GM23338 (cell line): ENCODE data around the gene TBCE. TPM values are rescaled to one million over a fixed set of nuclear protein-coding genes. Genes with fewer than 3 reads are reported as not detected.

ENCODE experiments used
- ATAC-seq: fragments of 200-7000 bp; cut with Tn5 transposase; 3 replicates; pipeline ENCODE4 v1.9.1; 2020
- DNase-seq: peaks from one replicate; pipeline ENCODE4 v3.0.0-alpha.2; 2015; ENCODE audit warnings: low spot score
- H2AFZ ChIP-seq: fragments of 200-600 bp; sonication (generic); 2 replicates; pipeline ENCODE4 v1.8.0; 2016; ENCODE audit warnings: antibody characterized with exemption, mild to moderate bottlenecking, moderate library complexity
- H3F3A ChIP-seq: fragments of 200-600 bp; sonication (generic); replicated peaks from 2 replicates; pipeline ENCODE4 v1.8.0; 2017; ENCODE audit warnings: antibody characterized with exemption, mixed run types, low read depth
- H3K27ac ChIP-seq: fragments of 200-600 bp; sonication (generic); 2 replicates; pipeline ENCODE4 v1.6.1; 2016; ENCODE audit warnings: low read depth
- H3K27me3 ChIP-seq: fragments of 200-600 bp; sonication (generic); 2 replicates; pipeline ENCODE4 v1.8.0; 2016; ENCODE audit warnings: mild to moderate bottlenecking, mixed run types, moderate library complexity; ENCODE audit not compliant: insufficient read depth
- H3K36me3 ChIP-seq: fragments of 200-600 bp; sonication (generic); 2 replicates; pipeline ENCODE4 v1.8.0; 2016; ENCODE audit warnings: mild to moderate bottlenecking; ENCODE audit not compliant: insufficient read depth
- H3K4me1 ChIP-seq: fragments of 200-600 bp; sonication (generic); 2 replicates; pipeline ENCODE4 v1.8.0; 2016; ENCODE audit warnings: mild to moderate bottlenecking, moderate library complexity; ENCODE audit not compliant: insufficient read depth
- H3K4me2 ChIP-seq: fragments of 200-600 bp; sonication (generic); 2 replicates; pipeline ENCODE4 v1.7.1; 2017; ENCODE audit warnings: mixed run types
- H3K4me3 ChIP-seq: fragments of 200-600 bp; sonication (generic); 2 replicates; pipeline ENCODE4 v1.6.1; 2016; ENCODE audit warnings: mixed run types
- H3K79me2 ChIP-seq: fragments of 200-600 bp; sonication (generic); replicated peaks from 2 replicates; pipeline ENCODE4 v1.8.0; 2017; ENCODE audit warnings: mild to moderate bottlenecking; ENCODE audit not compliant: insufficient read depth
- H3K9me2 ChIP-seq: fragments of 200-600 bp; sonication (generic); 2 replicates; pipeline ENCODE4 v1.8.0; 2017; ENCODE audit not compliant: insufficient read depth
- H4K20me1 ChIP-seq: fragments of 200-600 bp; sonication (generic); replicated peaks from 2 replicates; pipeline ENCODE4 v1.8.0; 2017; ENCODE audit warnings: mild to moderate bottlenecking; ENCODE audit not compliant: insufficient read depth
- H3K27ac Mint-ChIP-seq: 2 replicates; pipeline ENCODE4 v1.8.0; 2020; ENCODE audit warnings: inconsistent platforms, mild to moderate bottlenecking, moderate library complexity, mixed read lengths
- H3K27me3 Mint-ChIP-seq: 3 replicates; pipeline ENCODE4 v1.8.0; 2022; ENCODE audit warnings: low read depth, mild to moderate bottlenecking, moderate library complexity, mixed read lengths, inconsistent platforms; ENCODE audit not compliant: insufficient read depth, poor library complexity
- H3K36me3 Mint-ChIP-seq: 3 replicates; pipeline ENCODE4 v1.8.0; 2021; ENCODE audit warnings: low read depth, mild to moderate bottlenecking, inconsistent platforms, moderate library complexity, mixed read lengths
- H3K4me1 Mint-ChIP-seq: 3 replicates; pipeline ENCODE4 v1.8.0; 2020; ENCODE audit warnings: mild to moderate bottlenecking, inconsistent platforms, mixed read lengths
- H3K4me3 Mint-ChIP-seq: 3 replicates; pipeline ENCODE4 v1.8.0; 2021; ENCODE audit warnings: moderate library complexity, mild to moderate bottlenecking, inconsistent platforms, mixed read lengths
- H3K9me3 Mint-ChIP-seq: 3 replicates; pipeline ENCODE4 v1.8.0; 2020; ENCODE audit warnings: moderate library complexity, mild to moderate bottlenecking, inconsistent platforms, mixed read lengths
- CREB1 ChIP-seq: fragments of 250-450 bp; sonication (Bioruptor Pico); IDR thresholded peaks from 2 replicates; pipeline ENCODE4 v1.5.0; 2020; ENCODE audit warnings: low read depth, mild to moderate bottlenecking, moderate library complexity
- EZH2 ChIP-seq: fragments of 200-600 bp; sonication (generic); IDR thresholded peaks from one replicate; pipeline ENCODE4 v1.8.0; 2017; ENCODE audit warnings: antibody characterized with exemption, mild to moderate bottlenecking, low read depth; ENCODE audit not compliant: unreplicated experiment
- EZH2phosphoT487 ChIP-seq: fragments of 200-600 bp; sonication (generic); IDR thresholded peaks from one replicate; pipeline ENCODE4 v1.8.1; 2018; ENCODE audit warnings: antibody characterized with exemption; ENCODE audit not compliant: unreplicated experiment
- JUNB ChIP-seq: IDR thresholded peaks from one replicate; pipeline ENCODE4 v1.6.1; 2016; ENCODE audit warnings: antibody characterized with exemption; ENCODE audit not compliant: unreplicated experiment
- NANOG ChIP-seq: IDR thresholded peaks from 2 replicates; pipeline ENCODE4 v1.6.1; 2016; ENCODE audit warnings: antibody characterized with exemption, borderline replicate concordance
- POLR2AphosphoS5 ChIP-seq: IDR thresholded peaks from 2 replicates; pipeline ENCODE4 v1.6.1; 2016; ENCODE audit warnings: antibody characterized with exemption, low read depth
- STAT1 ChIP-seq: IDR thresholded peaks from one replicate; pipeline ENCODE4 v1.6.1; 2016; ENCODE audit warnings: antibody characterized with exemption; ENCODE audit not compliant: unreplicated experiment
- ZNF114 ChIP-seq: fragments of 250-450 bp; sonication (Bioruptor Pico); IDR thresholded peaks from 2 replicates; pipeline ENCODE4 v1.5.0; 2020; ENCODE audit warnings: mild to moderate bottlenecking, moderate library complexity
- ZNF331 ChIP-seq: fragments of 250-450 bp; sonication (Bioruptor Pico); IDR thresholded peaks from 2 replicates; pipeline ENCODE4 v1.5.0; 2020; ENCODE audit warnings: low read depth, mild to moderate bottlenecking, moderate library complexity
- polyA plus RNA-seq: library from polyadenylated mRNA; unstranded; fragments of >200 nt; fragmentation: Nextera tagmentation; extraction: Ambion mirVana; gene quantifications from 2 replicates; pipeline ENCODE4 v1.2.1, GENCODE V29; 2016
- total RNA-seq: library from RNA; depleted of rRNA; stranded (reverse); fragments of >200 nt; shearing (Covaris generic); gene quantifications from 2 replicates; pipeline ENCODE4 v1.2.3, GENCODE V29; 2014
- TF ChIP-seq, protein P1 (sequence below): IDR thresholded peaks from 2 replicates; pipeline ENCODE4 v1.6.1; 2016; ENCODE audit warnings: antibody characterized with exemption
- TF ChIP-seq, protein P2 (sequence below), 2 experiments: fragments of 200-600 bp in 1 of 2; sonication (generic) in 1 of 2; conservative IDR thresholded peaks; 2 replicates each; pipeline versions ENCODE4 v1.5.1 to v1.6.1; 2016 to 2017; ENCODE audit warnings: antibody characterized with exemption in 2 of 2, low read depth in 2 of 2, mild to moderate bottlenecking in 2 of 2, moderate library complexity in 1 of 2
- TF ChIP-seq, protein P3 (sequence below): fragments of 250-450 bp; sonication (Bioruptor Pico); IDR thresholded peaks from 2 replicates; pipeline ENCODE4 v1.5.0; 2020; ENCODE audit warnings: mild to moderate bottlenecking, moderate library complexity
- TF ChIP-seq, protein P4 (sequence below): IDR thresholded peaks from one replicate; pipeline ENCODE4 v1.6.1; 2018; ENCODE audit warnings: antibody characterized with exemption; ENCODE audit not compliant: unreplicated experiment

The TBCE gene
- total and polyA plus RNA-seq, 2 experiments from 2014 or later: 42.7 to 64.8 TPM

DNA sequence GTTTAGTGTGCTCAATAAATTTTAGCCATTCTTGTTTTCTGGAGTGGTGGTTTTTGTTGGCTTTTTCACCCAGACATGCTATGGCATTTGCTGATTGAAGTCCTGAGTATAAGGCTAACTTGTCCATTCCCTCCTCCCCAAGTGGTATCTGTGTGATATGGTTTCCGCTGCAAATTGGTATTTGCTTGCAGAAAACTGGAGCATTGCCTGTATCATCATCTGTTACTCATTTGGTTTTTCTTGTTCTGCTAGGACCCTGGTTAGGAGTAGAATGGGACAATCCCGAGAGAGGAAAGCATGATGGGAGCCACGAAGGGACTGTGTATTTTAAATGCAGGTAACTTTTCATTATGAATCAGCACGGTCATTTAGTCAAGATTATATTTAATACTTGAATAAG is 34.0 kb downstream of the TBCE start:
- TF ChIP-seq CREB1 (CRISPR knock-in tag) (no peak), EZH2phosphoT487 (no peak), NANOG (no peak), ZNF331 (no peak), EZH2 (no peak), ZNF114 (CRISPR knock-in tag) (no peak), POLR2AphosphoS5 (no peak), STAT1 (no peak), JUNB (no peak)
- TF ChIP-seq, protein P1, sequence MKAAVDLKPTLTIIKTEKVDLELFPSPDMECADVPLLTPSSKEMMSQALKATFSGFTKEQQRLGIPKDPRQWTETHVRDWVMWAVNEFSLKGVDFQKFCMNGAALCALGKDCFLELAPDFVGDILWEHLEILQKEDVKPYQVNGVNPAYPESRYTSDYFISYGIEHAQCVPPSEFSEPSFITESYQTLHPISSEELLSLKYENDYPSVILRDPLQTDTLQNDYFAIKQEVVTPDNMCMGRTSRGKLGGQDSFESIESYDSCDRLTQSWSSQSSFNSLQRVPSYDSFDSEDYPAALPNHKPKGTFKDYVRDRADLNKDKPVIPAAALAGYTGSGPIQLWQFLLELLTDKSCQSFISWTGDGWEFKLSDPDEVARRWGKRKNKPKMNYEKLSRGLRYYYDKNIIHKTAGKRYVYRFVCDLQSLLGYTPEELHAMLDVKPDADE: no peak
- TF ChIP-seq, protein P2, sequence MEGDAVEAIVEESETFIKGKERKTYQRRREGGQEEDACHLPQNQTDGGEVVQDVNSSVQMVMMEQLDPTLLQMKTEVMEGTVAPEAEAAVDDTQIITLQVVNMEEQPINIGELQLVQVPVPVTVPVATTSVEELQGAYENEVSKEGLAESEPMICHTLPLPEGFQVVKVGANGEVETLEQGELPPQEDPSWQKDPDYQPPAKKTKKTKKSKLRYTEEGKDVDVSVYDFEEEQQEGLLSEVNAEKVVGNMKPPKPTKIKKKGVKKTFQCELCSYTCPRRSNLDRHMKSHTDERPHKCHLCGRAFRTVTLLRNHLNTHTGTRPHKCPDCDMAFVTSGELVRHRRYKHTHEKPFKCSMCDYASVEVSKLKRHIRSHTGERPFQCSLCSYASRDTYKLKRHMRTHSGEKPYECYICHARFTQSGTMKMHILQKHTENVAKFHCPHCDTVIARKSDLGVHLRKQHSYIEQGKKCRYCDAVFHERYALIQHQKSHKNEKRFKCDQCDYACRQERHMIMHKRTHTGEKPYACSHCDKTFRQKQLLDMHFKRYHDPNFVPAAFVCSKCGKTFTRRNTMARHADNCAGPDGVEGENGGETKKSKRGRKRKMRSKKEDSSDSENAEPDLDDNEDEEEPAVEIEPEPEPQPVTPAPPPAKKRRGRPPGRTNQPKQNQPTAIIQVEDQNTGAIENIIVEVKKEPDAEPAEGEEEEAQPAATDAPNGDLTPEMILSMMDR (conservative IDR thresholded peaks at IDR 0.05; ENCODE audit: low read depth in 2 of 2): no peak
- TF ChIP-seq, protein P3, sequence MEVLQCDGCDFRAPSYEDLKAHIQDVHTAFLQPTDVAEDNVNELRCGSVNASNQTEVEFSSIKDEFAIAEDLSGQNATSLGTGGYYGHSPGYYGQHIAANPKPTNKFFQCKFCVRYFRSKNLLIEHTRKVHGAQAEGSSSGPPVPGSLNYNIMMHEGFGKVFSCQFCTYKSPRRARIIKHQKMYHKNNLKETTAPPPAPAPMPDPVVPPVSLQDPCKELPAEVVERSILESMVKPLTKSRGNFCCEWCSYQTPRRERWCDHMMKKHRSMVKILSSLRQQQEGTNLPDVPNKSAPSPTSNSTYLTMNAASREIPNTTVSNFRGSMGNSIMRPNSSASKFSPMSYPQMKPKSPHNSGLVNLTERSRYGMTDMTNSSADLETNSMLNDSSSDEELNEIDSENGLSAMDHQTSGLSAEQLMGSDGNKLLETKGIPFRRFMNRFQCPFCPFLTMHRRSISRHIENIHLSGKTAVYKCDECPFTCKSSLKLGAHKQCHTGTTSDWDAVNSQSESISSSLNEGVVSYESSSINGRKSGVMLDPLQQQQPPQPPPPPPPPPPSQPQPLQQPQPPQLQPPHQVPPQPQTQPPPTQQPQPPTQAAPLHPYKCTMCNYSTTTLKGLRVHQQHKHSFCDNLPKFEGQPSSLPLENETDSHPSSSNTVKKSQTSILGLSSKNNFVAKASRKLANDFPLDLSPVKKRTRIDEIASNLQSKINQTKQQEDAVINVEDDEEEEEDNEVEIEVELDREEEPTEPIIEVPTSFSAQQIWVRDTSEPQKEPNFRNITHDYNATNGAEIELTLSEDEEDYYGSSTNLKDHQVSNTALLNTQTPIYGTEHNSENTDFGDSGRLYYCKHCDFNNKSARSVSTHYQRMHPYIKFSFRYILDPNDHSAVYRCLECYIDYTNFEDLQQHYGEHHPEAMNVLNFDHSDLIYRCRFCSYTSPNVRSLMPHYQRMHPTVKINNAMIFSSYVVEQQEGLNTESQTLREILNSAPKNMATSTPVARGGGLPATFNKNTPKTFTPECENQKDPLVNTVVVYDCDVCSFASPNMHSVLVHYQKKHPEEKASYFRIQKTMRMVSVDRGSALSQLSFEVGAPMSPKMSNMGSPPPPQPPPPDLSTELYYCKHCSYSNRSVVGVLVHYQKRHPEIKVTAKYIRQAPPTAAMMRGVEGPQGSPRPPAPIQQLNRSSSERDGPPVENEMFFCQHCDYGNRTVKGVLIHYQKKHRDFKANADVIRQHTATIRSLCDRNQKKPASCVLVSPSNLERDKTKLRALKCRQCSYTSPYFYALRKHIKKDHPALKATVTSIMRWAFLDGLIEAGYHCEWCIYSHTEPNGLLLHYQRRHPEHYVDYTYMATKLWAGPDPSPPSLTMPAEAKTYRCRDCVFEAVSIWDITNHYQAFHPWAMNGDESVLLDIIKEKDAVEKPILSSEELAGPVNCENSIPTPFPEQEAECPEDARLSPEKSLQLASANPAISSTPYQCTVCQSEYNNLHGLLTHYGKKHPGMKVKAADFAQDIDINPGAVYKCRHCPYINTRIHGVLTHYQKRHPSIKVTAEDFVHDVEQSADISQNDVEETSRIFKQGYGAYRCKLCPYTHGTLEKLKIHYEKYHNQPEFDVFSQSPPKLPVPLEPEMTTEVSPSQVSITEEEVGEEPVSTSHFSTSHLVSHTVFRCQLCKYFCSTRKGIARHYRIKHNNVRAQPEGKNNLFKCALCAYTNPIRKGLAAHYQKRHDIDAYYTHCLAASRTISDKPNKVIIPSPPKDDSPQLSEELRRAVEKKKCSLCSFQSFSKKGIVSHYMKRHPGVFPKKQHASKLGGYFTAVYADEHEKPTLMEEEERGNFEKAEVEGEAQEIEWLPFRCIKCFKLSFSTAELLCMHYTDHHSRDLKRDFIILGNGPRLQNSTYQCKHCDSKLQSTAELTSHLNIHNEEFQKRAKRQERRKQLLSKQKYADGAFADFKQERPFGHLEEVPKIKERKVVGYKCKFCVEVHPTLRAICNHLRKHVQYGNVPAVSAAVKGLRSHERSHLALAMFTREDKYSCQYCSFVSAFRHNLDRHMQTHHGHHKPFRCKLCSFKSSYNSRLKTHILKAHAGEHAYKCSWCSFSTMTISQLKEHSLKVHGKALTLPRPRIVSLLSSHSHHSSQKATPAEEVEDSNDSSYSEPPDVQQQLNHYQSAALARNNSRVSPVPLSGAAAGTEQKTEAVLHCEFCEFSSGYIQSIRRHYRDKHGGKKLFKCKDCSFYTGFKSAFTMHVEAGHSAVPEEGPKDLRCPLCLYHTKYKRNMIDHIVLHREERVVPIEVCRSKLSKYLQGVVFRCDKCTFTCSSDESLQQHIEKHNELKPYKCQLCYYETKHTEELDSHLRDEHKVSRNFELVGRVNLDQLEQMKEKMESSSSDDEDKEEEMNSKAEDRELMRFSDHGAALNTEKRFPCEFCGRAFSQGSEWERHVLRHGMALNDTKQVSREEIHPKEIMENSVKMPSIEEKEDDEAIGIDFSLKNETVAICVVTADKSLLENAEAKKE (CRISPR knock-in tag): no peak
- TF ChIP-seq, protein P4, sequence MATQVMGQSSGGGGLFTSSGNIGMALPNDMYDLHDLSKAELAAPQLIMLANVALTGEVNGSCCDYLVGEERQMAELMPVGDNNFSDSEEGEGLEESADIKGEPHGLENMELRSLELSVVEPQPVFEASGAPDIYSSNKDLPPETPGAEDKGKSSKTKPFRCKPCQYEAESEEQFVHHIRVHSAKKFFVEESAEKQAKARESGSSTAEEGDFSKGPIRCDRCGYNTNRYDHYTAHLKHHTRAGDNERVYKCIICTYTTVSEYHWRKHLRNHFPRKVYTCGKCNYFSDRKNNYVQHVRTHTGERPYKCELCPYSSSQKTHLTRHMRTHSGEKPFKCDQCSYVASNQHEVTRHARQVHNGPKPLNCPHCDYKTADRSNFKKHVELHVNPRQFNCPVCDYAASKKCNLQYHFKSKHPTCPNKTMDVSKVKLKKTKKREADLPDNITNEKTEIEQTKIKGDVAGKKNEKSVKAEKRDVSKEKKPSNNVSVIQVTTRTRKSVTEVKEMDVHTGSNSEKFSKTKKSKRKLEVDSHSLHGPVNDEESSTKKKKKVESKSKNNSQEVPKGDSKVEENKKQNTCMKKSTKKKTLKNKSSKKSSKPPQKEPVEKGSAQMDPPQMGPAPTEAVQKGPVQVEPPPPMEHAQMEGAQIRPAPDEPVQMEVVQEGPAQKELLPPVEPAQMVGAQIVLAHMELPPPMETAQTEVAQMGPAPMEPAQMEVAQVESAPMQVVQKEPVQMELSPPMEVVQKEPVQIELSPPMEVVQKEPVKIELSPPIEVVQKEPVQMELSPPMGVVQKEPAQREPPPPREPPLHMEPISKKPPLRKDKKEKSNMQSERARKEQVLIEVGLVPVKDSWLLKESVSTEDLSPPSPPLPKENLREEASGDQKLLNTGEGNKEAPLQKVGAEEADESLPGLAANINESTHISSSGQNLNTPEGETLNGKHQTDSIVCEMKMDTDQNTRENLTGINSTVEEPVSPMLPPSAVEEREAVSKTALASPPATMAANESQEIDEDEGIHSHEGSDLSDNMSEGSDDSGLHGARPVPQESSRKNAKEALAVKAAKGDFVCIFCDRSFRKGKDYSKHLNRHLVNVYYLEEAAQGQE: no peak
- H3K27ac Mint-ChIP-seq: no peak overlapping the region
- H3K36me3 Mint-ChIP-seq: peaks cover 10% of the 10 kb centered on the region; the same call in 2 of the 3 replicates
- peaks cover 7% of the 10 kb centered on the region for H3K27me3 Mint-ChIP-seq
- DNase-seq (no peak), ATAC-seq (no peak)
- no peak overlapping the region for H3K4me2 ChIP-seq
- H3K4me3 Mint-ChIP-seq: no peak overlapping the region
- no peaks in the 10 kb centered on the region for H3K9me2 ChIP-seq
- peaks cover 11% of the 10 kb centered on the region; the same call in 1 of the 2 replicates for H4K20me1 ChIP-seq
- peaks cover 43% of the 10 kb centered on the region for H3K79me2 ChIP-seq
- H3F3A ChIP-seq: no peaks in the 10 kb centered on the region
- peaks cover 3% of the 10 kb centered on the region; the same call in 1 of the 3 replicates for H3K4me1 Mint-ChIP-seq
- H3K27me3 ChIP-seq: no peaks in the 10 kb centered on the region
- no peak overlapping the region for H3K4me3 ChIP-seq
- peaks cover 5% of the 10 kb centered on the region for H3K4me1 ChIP-seq
- H3K27ac ChIP-seq: peak overlapping the region; percentile 10; the same call in 1 of the 2 replicates
- H3K9me3 Mint-ChIP-seq: no peaks in the 10 kb centered on the region
- no peak overlapping the region for H2AFZ ChIP-seq
- H3K36me3 ChIP-seq: no peaks in the 10 kb centered on the region
